HG03159 (cell line): ENCODE results near the gene IRAK1BP1.
"Not testable (repeated sequence)": the region's sequence is repeated elsewhere in the genome, so short reads cannot be mapped to it uniquely, and the experiment has no call there.

Experiments used
- ATAC-seq: cut with Tn5 transposase; IDR thresholded peaks from one replicate; pipeline ENCODE4 v1.9.1; 2021; ENCODE audit warnings: mild to moderate bottlenecking, moderate library complexity; ENCODE audit not compliant: unreplicated experiment

The IRAK1BP1 gene

GRCh38 chr6:78883651-78884050 lies 16.3 kb downstream of the IRAK1BP1 start:
- ATAC-seq = no peak

- ATAC-seq = not testable (repeated sequence)
These were observed 22.6 kb downstream of the IRAK1BP1 start for GRCh38 chr6:78889901-78890300.

GRCh38 chr6:78896227-78896626 lies 28.9 kb downstream of the IRAK1BP1 start:
- no peak for ATAC-seq

GRCh38 chr6:78908621-78909020 lies 41.3 kb downstream of the IRAK1BP1 start:
- no peak for ATAC-seq

GRCh38 chr6:78909391-78909790 lies 42.0 kb downstream of the IRAK1BP1 start:
- peak; percentile 42 for ATAC-seq

GRCh38 chr6:78910010-78910409 lies 42.7 kb downstream of the IRAK1BP1 start:
- no peak for ATAC-seq

- ATAC-seq = peak; percentile 66
These were observed 43.3 kb downstream of the IRAK1BP1 start for GRCh38 chr6:78910591-78911171.

GRCh38 chr6:78911218-78911940 lies 44.0 kb downstream of the IRAK1BP1 start:
- no peak for ATAC-seq

GRCh38 chr6:78916411-78916810 lies 49.1 kb downstream of the IRAK1BP1 start:
- ATAC-seq = no peak

GRCh38 chr6:78917788-78918187 lies 50.4 kb downstream of the IRAK1BP1 start:
- no peak for ATAC-seq

GRCh38 chr6:78921168-78921567 lies 53.8 kb downstream of the IRAK1BP1 start:
- ATAC-seq = not testable (repeated sequence)

GRCh38 chr6:78925317-78925716 lies 58.0 kb downstream of the IRAK1BP1 start:
- no peak for ATAC-seq

GRCh38 chr6:78935553-78935952 lies 68.2 kb downstream of the IRAK1BP1 start:
- ATAC-seq = no peak

GRCh38 chr6:78936515-78936914 lies 69.2 kb downstream of the IRAK1BP1 start:
- no peak for ATAC-seq

- no peak for ATAC-seq
These were observed 75.1 kb downstream of the IRAK1BP1 start for GRCh38 chr6:78942446-78942845.

- no peak for ATAC-seq
These were observed 80.2 kb downstream of the IRAK1BP1 start for GRCh38 chr6:78947529-78947928.

GRCh38 chr6:78947962-78948361 lies 80.6 kb downstream of the IRAK1BP1 start:
- no peak for ATAC-seq

- no peak for ATAC-seq
These were observed 81.4 kb downstream of the IRAK1BP1 start for GRCh38 chr6:78948785-78949184.

- no peak for ATAC-seq
These were observed 85.0 kb downstream of the IRAK1BP1 start for GRCh38 chr6:78952362-78952761.
